BE2C (cell line): ENCODE data around the gene WNT3.
A peak's percentile ranks its signal among the peaks of the same experiment; 100 is the strongest.

Source experiments
- DNase-seq: peaks from one replicate; pipeline ENCODE4 v3.0.0-alpha.2; 2020
- H3K27me3 ChIP-seq: fragments of 250-450 bp; sonication (Bioruptor Pico); 2 replicates; pipeline ENCODE4 v1.5.1; 2020; ENCODE audit warnings: mild to moderate bottlenecking
- H3K36me3 ChIP-seq: fragments of 250-450 bp; sonication (Bioruptor Pico); 2 replicates; pipeline ENCODE4 v1.5.1; 2020; ENCODE audit warnings: mild to moderate bottlenecking
- H3K4me1 ChIP-seq: fragments of 250-450 bp; sonication (Bioruptor Pico); 2 replicates; pipeline ENCODE4 v1.5.1; 2020
- H3K4me3 ChIP-seq: 2 replicates; pipeline ENCODE4 v1.5.1; 2011; ENCODE audit warnings: low read depth, low read length
- H3K9me3 ChIP-seq: fragments of 250-450 bp; sonication (Bioruptor Pico); 2 replicates; pipeline ENCODE4 v1.5.1; 2020
- CTCF ChIP-seq: IDR thresholded peaks from 2 replicates; pipeline ENCODE4 v1.5.1; 2012; ENCODE audit warnings: mild to moderate bottlenecking, low read depth, low read length

WNT3 gene

DNA sequence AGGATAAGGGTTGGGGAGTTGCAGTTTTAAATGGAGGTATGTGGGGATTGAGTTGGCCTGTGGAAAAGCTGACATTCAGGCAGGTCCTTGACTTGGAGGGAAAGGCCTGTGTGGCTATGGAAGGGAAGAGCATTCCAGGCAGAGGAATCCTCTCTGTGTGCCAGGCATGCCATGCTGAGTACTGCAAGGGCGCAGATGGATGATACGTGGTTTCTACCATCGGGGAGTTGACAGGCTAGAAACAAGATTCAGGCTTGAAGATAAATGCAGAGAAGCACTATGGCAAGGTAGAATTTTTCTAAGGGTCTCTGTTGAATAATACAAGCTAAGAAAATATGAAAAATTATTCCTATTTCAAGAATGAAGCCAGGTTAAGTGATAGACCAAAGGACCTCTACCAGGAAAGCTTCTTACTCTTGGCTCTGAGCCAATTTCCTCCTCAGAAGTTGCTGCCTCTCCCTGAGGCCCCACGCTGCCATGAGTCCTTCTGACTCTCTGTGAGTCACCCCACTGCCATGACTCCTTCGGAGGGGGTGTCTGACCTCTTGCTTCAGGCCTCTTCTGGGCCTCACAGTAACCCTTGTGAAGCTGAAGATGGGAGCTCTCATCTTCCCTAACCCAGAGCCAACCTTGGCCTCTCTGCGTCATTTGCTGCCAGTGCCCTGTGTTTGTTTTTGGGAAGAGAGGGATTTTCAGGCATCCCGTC is 75.8 kb downstream of the WNT3 start:
- DNase-seq = peak; percentile 24
- Histone ChIP-seq H3K9me3 (no peaks in the 10 kb centered on the region), H3K4me3 (no peak overlapping the region), H3K4me1 (peaks cover 2% of the 10 kb centered on the region; the same call in 1 of the 2 replicates), H3K27me3 (no peaks in the 10 kb centered on the region), H3K36me3 (no peaks in the 10 kb centered on the region)
- no peak for TF ChIP-seq CTCF

DNA sequence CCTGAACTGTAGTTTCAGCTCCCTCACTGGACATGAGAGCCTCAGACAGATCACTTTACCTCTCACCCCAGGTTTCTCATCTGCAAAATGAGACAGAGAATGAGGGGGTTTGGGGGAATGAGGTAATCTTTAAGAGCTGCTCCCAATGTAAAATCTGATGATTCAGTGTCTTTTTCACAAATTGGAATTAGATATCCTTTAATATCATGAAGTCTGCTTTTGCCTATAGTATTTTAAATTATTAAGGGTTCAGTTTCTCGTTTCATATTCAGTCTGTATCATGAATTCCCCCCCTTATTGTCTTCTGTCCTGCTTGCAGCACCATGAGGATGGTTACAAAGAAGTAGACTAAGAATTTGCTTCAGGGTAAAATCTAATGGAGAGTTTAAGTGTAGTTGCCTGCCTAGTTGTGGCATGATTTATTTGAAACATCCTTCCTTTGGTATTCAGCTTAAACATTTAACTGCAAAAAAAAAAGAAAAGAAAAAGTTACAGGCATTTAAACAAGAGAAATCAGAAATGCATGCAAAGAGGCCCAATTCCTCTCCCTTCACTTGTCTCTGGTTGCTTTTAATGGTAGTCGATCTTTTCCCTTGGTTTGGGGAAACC is 77.3 kb downstream of the WNT3 start:
- DNase-seq = no peak
- Histone ChIP-seq H3K4me1 (peaks cover 2% of the 10 kb centered on the region; the same call in 1 of the 2 replicates), H3K36me3 (no peaks in the 10 kb centered on the region), H3K9me3 (no peaks in the 10 kb centered on the region), H3K4me3 (no peak overlapping the region), H3K27me3 (no peaks in the 10 kb centered on the region)
- TF ChIP-seq CTCF = no peak

- no peak overlapping the region for H3K4me3 ChIP-seq
- peaks cover 2% of the 10 kb centered on the region; the same call in 1 of the 2 replicates for H3K4me1 ChIP-seq
- no peak for DNase-seq
- no peaks in the 10 kb centered on the region for H3K27me3 ChIP-seq
- no peak for TF ChIP-seq CTCF
- H3K9me3 ChIP-seq = no peaks in the 10 kb centered on the region
- no peaks in the 10 kb centered on the region for H3K36me3 ChIP-seq
Observed at GRCh38 chr17:46739982-46740381, 78.5 kb downstream of the WNT3 start.

DNA sequence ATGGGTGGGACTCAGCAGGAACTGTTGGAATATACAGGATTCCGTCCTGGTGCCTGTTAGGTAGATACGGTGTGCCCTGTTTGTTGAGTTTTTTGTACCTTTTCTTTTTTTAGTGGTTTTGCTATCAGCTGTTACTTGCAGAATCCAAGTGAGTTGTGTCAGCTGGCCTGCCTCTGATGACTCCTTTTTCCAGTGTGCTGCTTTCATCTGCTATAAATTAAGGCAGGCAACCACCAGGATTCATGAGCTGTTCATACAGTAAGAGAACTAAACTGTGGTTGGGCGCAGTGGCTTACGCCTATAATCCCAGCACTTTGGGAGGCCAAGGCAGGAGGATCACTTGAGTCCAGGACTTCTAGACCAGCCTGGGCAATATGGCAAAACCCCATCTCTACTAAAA is 79.9 kb downstream of the WNT3 start:
- Histone ChIP-seq H3K27me3 (no peaks in the 10 kb centered on the region), H3K36me3 (no peaks in the 10 kb centered on the region), H3K9me3 (no peaks in the 10 kb centered on the region), H3K4me3 (no peak overlapping the region), H3K4me1 (peaks cover 10% of the 10 kb centered on the region)
- no peak for TF ChIP-seq CTCF
- DNase-seq = no peak

GRCh38 chr17:46737326-46737725 is 81.2 kb downstream of the WNT3 start:
- no peak for TF ChIP-seq CTCF
- H3K27me3 ChIP-seq = no peaks in the 10 kb centered on the region
- no peaks in the 10 kb centered on the region for H3K9me3 ChIP-seq
- no peak for DNase-seq
- H3K4me1 ChIP-seq = peaks cover 19% of the 10 kb centered on the region
- no peaks in the 10 kb centered on the region for H3K36me3 ChIP-seq
- H3K4me3 ChIP-seq = no peak overlapping the region

GRCh38 chr17:46736100-46736499 is 82.4 kb downstream of the WNT3 start:
- Histone ChIP-seq H3K9me3 (no peaks in the 10 kb centered on the region), H3K36me3 (no peaks in the 10 kb centered on the region), H3K27me3 (no peaks in the 10 kb centered on the region), H3K4me3 (no peak overlapping the region), H3K4me1 (peaks cover 19% of the 10 kb centered on the region)
- TF ChIP-seq CTCF = no peak
- no peak for DNase-seq
